ENCODE measurements around the gene ALDH3B1.
A peak's percentile ranks its signal among the peaks of the same experiment; 100 is the strongest.
"Not testable (repeated sequence)": the region's sequence is repeated elsewhere in the genome, so short reads cannot be mapped to it uniquely, and the experiment has no call there.

Gene ALDH3B1

DNA sequence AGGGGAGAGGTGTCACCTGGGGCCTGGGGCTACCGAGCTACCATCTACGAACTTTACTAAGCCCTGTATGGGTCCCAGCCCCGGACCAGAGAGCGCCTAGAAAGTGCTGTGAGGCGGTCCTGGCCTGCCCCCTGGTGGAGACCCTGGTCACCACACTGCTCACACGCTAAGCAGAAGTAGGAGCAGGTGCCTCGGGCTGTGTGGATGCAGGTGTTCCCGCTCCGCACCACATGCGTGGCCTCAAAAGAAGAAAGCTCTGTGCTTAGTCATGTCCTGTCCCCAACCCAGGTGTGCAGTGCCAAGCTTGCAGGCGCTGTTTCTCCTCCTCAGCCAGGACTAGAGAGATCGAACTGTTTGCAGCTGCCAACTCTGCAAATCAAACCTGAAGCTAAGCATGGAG lies 16.3 kb upstream of the ALDH3B1 start:
- DNase-seq (ENCODE audit: extremely low read depth, low read depth): not testable (repeated sequence)
- TF ChIP-seq, protein P1, sequence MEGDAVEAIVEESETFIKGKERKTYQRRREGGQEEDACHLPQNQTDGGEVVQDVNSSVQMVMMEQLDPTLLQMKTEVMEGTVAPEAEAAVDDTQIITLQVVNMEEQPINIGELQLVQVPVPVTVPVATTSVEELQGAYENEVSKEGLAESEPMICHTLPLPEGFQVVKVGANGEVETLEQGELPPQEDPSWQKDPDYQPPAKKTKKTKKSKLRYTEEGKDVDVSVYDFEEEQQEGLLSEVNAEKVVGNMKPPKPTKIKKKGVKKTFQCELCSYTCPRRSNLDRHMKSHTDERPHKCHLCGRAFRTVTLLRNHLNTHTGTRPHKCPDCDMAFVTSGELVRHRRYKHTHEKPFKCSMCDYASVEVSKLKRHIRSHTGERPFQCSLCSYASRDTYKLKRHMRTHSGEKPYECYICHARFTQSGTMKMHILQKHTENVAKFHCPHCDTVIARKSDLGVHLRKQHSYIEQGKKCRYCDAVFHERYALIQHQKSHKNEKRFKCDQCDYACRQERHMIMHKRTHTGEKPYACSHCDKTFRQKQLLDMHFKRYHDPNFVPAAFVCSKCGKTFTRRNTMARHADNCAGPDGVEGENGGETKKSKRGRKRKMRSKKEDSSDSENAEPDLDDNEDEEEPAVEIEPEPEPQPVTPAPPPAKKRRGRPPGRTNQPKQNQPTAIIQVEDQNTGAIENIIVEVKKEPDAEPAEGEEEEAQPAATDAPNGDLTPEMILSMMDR (IDR thresholded peaks at IDR 0.05; ENCODE audit: low read depth, low read length): peak; percentile 37

GRCh38 chr11:67994387-67994786 lies 15.7 kb upstream of the ALDH3B1 start:
- not testable (repeated sequence) for DNase-seq (ENCODE audit: extremely low read depth, low read depth)

GRCh38 chr11:67995129-67995528 lies 15.0 kb upstream of the ALDH3B1 start:
- DNase-seq (ENCODE audit: extremely low read depth, low read depth): not testable (repeated sequence)

DNA sequence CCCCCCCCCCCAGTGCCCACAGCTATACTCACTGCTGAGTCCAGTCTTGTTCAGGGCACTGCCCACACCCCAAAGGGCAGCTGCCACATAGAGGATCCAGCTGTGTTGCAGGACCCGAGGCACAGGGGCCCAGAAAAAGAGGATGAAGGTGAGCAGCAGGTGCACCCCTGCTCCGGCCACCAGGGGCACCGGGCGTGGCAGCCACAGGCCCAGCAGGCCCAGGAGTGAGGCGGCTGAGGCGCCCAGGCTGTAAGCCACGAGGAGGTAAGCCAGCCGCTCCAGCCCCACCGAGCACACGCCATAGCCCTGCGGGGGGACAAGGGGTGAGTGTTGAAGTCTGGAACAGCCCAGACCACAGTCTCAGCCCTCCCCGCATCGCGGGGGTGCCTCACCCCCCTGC lies 14.5 kb upstream of the ALDH3B1 start:
- DNase-seq (ENCODE audit: extremely low read depth, low read depth): not testable (repeated sequence)

DNA sequence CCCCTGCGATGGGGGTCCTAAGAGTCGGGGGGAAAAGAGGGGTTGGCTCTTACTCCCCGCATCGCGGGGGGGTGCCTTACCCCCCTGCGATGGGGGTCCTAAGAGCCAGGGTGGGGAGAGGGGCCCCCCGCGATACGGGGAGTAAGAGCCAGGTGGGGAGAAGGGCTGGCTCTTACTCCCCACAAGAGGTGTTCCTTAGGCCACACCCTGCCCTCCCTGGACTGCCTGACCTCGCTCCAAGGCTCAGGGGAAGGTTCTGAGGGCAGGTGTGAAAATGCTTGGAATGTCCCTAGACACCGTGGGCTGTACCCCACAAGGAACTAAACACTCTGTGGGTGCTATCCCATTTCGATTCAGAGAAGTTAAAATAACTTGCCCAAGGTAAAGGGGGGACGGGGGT lies 14.1 kb upstream of the ALDH3B1 start:
- DNase-seq (ENCODE audit: extremely low read depth, low read depth): no peak
- TF ChIP-seq, protein P1 (IDR thresholded peaks at IDR 0.05; ENCODE audit: low read depth, low read length): no peak

DNA sequence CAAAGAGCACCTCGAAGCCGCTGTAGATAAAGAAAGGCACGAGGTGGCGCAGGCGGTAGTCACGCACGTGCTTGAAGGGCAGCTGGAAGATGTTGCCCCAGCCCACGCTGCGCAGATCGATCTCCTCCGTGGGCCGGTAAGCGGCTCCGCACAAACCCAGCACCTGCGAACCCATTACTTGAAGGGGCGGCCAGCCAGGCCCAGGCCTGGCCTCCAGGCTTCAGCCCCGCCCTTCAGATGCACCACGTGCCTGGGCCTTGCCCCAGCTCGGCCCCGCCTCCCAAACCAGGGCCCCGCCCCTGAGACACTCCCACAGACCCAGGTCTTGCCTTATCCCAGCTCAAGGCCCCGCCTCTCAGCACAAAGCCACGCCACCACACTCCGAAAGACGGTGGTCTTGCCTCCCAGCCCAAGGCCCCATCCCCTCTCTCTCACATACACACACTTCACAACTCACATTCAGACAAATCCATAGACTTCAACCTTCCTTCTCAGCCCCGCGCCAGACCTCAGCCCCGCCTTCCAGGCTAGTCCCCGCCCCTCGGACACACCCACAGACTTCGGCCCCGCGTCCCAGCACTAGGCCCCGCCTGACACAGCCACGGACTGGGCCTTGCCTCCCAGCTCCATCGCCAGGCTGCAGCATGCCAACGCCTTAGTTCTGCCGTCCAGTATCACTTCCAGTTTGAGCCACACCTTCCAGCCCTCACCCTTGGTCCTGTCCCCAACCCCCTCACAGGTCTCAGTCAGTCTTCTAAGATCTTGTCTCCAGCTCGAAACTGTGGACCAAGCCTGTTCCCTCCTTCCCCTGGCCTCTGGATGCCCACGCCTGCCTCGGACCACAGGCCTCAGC lies 13.3 kb upstream of the ALDH3B1 start:
- TF ChIP-seq, protein P1 (IDR thresholded peaks at IDR 0.05; ENCODE audit: low read depth, low read length): no peak
- no peak for DNase-seq (ENCODE audit: extremely low read depth, low read depth)

GRCh38 chr11:67997475-67997921 lies 12.6 kb upstream of the ALDH3B1 start:
- DNase-seq (ENCODE audit: extremely low read depth, low read depth): no peak
- TF ChIP-seq, protein P1 (IDR thresholded peaks at IDR 0.05; ENCODE audit: low read depth, low read length): no peak

DNA sequence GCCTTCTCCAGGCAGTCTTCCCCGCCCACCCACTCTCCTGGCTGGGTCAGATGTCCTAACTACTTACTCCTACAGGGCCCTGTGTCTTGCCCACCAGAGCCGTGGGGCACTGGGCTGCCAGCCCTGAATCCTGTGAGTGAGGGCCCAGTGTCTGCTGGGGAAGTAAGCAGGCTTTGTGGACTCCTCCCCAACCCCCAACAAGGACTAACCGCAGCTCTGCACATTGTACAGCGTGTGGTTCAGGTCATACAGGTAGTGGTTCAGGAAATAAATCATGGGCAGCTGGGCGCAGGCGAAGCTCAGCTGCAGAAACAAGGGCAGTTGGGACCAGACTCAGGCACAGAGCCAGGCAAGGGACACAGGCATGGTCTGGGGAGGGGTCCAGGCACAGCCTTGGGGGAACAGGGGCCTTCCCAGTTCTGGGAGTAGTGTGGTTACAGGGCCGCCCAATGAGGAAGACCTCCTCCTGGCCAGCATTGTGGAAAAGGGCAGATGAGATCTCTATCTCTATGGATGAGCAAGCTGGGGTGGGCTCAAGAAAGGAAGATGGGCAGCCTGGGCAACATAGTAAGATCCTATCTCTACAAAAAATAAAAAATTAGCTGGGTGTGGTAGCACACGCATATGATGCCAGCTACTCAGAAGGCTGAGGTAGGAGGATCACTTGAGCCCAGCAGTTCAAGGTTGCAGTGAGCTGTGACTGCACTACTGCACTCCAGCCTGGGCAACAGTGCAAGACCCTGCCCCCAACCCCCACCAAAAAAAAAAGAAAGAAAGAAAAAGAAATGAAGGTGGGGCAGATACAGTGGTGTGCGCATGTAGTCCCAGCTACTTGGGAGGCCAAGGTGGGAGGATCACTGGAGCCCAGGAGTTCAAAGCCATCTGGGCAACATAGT lies 11.7 kb upstream of the ALDH3B1 start:
- no peak for DNase-seq (ENCODE audit: extremely low read depth, low read depth)
- TF ChIP-seq, protein P1 (IDR thresholded peaks at IDR 0.05; ENCODE audit: low read depth, low read length): no peak

All from AG09319 (cell line).